NCI-H510A treated with DMSO at 0.1 percent for 48 hours (cell line): ENCODE results near the gene RRAS2.
"Not testable (repeated sequence)": the region's sequence is repeated elsewhere in the genome, so short reads cannot be mapped to it uniquely, and the experiment has no call there.

Source experiments
- DNase-seq: peaks from one replicate; lab custom pipeline; 2025; lab: John Stamatoyannopoulos, UW

The RRAS2 gene

GRCh38 chr11:14358729-14359439, at the start of gene RRAS2:
RRAS2 (minus strand) TSS chr11:14359183; CDS start chr11:14358870, 313 bp downstream.
- DNase-seq = peak; percentile 8

- no peak for DNase-seq
These were observed 49.6 kb upstream of the RRAS2 start for GRCh38 chr11:14408612-14409011.

GRCh38 chr11:14406116-14406515, 47.1 kb upstream of the RRAS2 start:
- DNase-seq = not testable (repeated sequence)

GRCh38 chr11:14403528-14403927, 44.5 kb upstream of the RRAS2 start:
- DNase-seq = not testable (repeated sequence)

GRCh38 chr11:14399087-14399486, 40.1 kb upstream of the RRAS2 start:
- no peak for DNase-seq

- no peak for DNase-seq
These were observed 37.3 kb upstream of the RRAS2 start for GRCh38 chr11:14396273-14396672.

GRCh38 chr11:14393889-14394288, 34.9 kb upstream of the RRAS2 start:
- DNase-seq = no peak

- no peak for DNase-seq
These were observed 34.1 kb upstream of the RRAS2 start for GRCh38 chr11:14393129-14393528.

- no peak for DNase-seq
These were observed 31.7 kb upstream of the RRAS2 start for GRCh38 chr11:14390669-14391068.

GRCh38 chr11:14388352-14388751, 29.4 kb upstream of the RRAS2 start:
- no peak for DNase-seq

- DNase-seq = no peak
These were observed 28.0 kb upstream of the RRAS2 start for GRCh38 chr11:14386895-14387480.

- DNase-seq = no peak
These were observed 27.1 kb upstream of the RRAS2 start for GRCh38 chr11:14386081-14386480.

- no peak for DNase-seq
These were observed 25.4 kb upstream of the RRAS2 start for GRCh38 chr11:14384338-14384737.

- DNase-seq = no peak
These were observed 23.0 kb upstream of the RRAS2 start for GRCh38 chr11:14381968-14382367.

GRCh38 chr11:14380947-14381561, 22.1 kb upstream of the RRAS2 start:
- DNase-seq = peak; percentile 37

- no peak for DNase-seq
These were observed 21.3 kb upstream of the RRAS2 start for GRCh38 chr11:14380125-14380936.

GRCh38 chr11:14378171-14378570, 19.2 kb upstream of the RRAS2 start:
- DNase-seq = no peak

- no peak for DNase-seq
These were observed 17.9 kb upstream of the RRAS2 start for GRCh38 chr11:14376920-14377319.

GRCh38 chr11:14374922-14375830, 16.2 kb upstream of the RRAS2 start:
- DNase-seq = no peak

GRCh38 chr11:14373941-14374646, 15.1 kb upstream of the RRAS2 start:
- no peak for DNase-seq

- no peak for DNase-seq
These were observed 13.0 kb upstream of the RRAS2 start for GRCh38 chr11:14372011-14372410.
